Liver (tissue), 9 donors: ENCODE results near the gene CD274. TPM values are rescaled to one million over a fixed set of nuclear protein-coding genes. Genes with fewer than 3 reads are reported as not detected.
"Not testable (repeated sequence)": the region's sequence is repeated elsewhere in the genome, so short reads cannot be mapped to it uniquely, and the experiment has no call there.

Source experiments
- DNase-seq: peaks from one replicate; pipeline ENCODE4 v3.0.0-alpha.2; 2017; ENCODE audit warnings: low spot score
- H3K27ac ChIP-seq, 2 donors: one replicate each; pipeline ENCODE4 v1.7.0; 2013; ENCODE audit warnings: inconsistent platforms in 2 of 2, low read length in 2 of 2, control low read depth in 1 of 2, low read depth in 1 of 2, mild to moderate bottlenecking in 1 of 2
- H3K27me3 ChIP-seq, 4 donors: one replicate each; pipeline versions ENCODE4 v1.6.1 to v1.7.0; 2013; ENCODE audit warnings: low read length in 3 of 4, inconsistent platforms in 1 of 4, mild to moderate bottlenecking in 1 of 4, moderate library complexity in 1 of 4; ENCODE audit not compliant: control insufficient read depth in 4 of 4, insufficient read depth in 4 of 4
- H3K36me3 ChIP-seq, 4 donors: one replicate each; pipeline versions ENCODE4 v1.6.1 to v1.7.0; 2013; ENCODE audit warnings: low read length in 3 of 4, mild to moderate bottlenecking in 3 of 4, low read depth in 1 of 4, moderate library complexity in 1 of 4; ENCODE audit not compliant: control insufficient read depth in 4 of 4, insufficient read depth in 3 of 4
- H3K4me1 ChIP-seq, 4 donors: one replicate each; pipeline versions ENCODE4 v1.6.1 to v1.7.0; 2013; ENCODE audit warnings: low read length in 3 of 4, mild to moderate bottlenecking in 3 of 4, moderate library complexity in 1 of 4; ENCODE audit not compliant: control insufficient read depth in 4 of 4, insufficient read depth in 4 of 4
- H3K4me3 ChIP-seq, 3 donors: one replicate each; pipeline versions ENCODE4 v1.6.1 to v1.7.0; 2013; ENCODE audit warnings: low read length in 3 of 3, control low read depth in 1 of 3, low read depth in 1 of 3, mild to moderate bottlenecking in 1 of 3
- H3K9ac ChIP-seq, 2 donors: one replicate each; pipeline ENCODE4 v1.7.0; 2013; ENCODE audit warnings: low read length in 2 of 2, mild to moderate bottlenecking in 2 of 2, moderate library complexity in 2 of 2, control low read depth in 1 of 2, low read depth in 1 of 2
- H3K9me3 ChIP-seq, 4 donors: one replicate each; pipeline versions ENCODE4 v1.6.1 to v1.7.0; 2013; ENCODE audit warnings: low read length in 3 of 4; ENCODE audit not compliant: control insufficient read depth in 4 of 4
- EGR1 ChIP-seq, 2 donors: IDR thresholded peaks; 2 replicates each; pipeline ENCODE4 v1.6.1; 2016 to 2018; ENCODE audit warnings: antibody characterized with exemption in 2 of 2, low read depth in 2 of 2
- FOXA1 ChIP-seq: IDR thresholded peaks from 2 replicates; pipeline ENCODE4 v1.6.1; 2016; ENCODE audit warnings: antibody characterized with exemption
- FOXA2 ChIP-seq: IDR thresholded peaks from 2 replicates; pipeline ENCODE4 v1.6.1; 2016; ENCODE audit warnings: antibody characterized with exemption
- GABPA ChIP-seq, 2 donors: IDR thresholded peaks in 1 of 2; conservative IDR thresholded peaks in 1 of 2; 2 replicates each; pipeline ENCODE4 v1.6.1; 2016; ENCODE audit warnings: antibody characterized with exemption in 2 of 2, mild to moderate bottlenecking in 1 of 2, moderate library complexity in 1 of 2
- HNF4A ChIP-seq, 2 donors: conservative IDR thresholded peaks; 2 replicates each; pipeline ENCODE4 v1.6.1; 2016; ENCODE audit warnings: antibody characterized with exemption in 2 of 2, mild to moderate bottlenecking in 2 of 2
- HNF4G ChIP-seq: IDR thresholded peaks from 2 replicates; pipeline ENCODE4 v1.6.1; 2016; ENCODE audit warnings: antibody characterized with exemption
- JUND ChIP-seq, 2 donors: IDR thresholded peaks; 2 replicates each; pipeline ENCODE4 v1.6.1; 2016; ENCODE audit warnings: antibody characterized with exemption in 2 of 2
- NR2F2 ChIP-seq: IDR thresholded peaks from 2 replicates; pipeline ENCODE4 v1.6.1; 2016; ENCODE audit warnings: antibody characterized with exemption
- RAD21 ChIP-seq, 2 donors: IDR thresholded peaks; 2 replicates each; pipeline ENCODE4 v1.6.1; 2016; ENCODE audit warnings: antibody characterized with exemption in 2 of 2, mild to moderate bottlenecking in 2 of 2
- RXRA ChIP-seq, 2 donors: IDR thresholded peaks; 2 replicates each; pipeline ENCODE4 v1.6.1; 2017 to 2018; ENCODE audit warnings: antibody characterized with exemption in 2 of 2, mild to moderate bottlenecking in 1 of 2
- SP1 ChIP-seq: IDR thresholded peaks from 2 replicates; pipeline ENCODE4 v1.6.1; 2018; ENCODE audit warnings: antibody characterized with exemption, mild to moderate bottlenecking
- TAF1 ChIP-seq: conservative IDR thresholded peaks from 2 replicates; pipeline ENCODE4 v1.6.1; 2016; ENCODE audit warnings: antibody characterized with exemption, mild to moderate bottlenecking
- YY1 ChIP-seq: IDR thresholded peaks from 2 replicates; pipeline ENCODE4 v1.6.1; 2016; ENCODE audit warnings: antibody characterized with exemption, mild to moderate bottlenecking
- WGBS: extraction: QIAGEN DNeasy Blood & Tissue Kit; methylation state at CpG from one replicate; pipeline ENCODE4 v1.1.7; 2013; 5-methylcytosine and 5-hydroxymethylcytosine counted together
- polyA plus RNA-seq, 2 donors: library from polyadenylated mRNA; stranded (reverse) in 1 of 2; unstranded in 1 of 2; fragments of 200-250 nt in 1 of 2; fragments of >200 nt in 1 of 2; fragmentation: Nextera tagmentation in 1 of 2; extraction: Ambion mirVana in 1 of 2; gene quantifications; one replicate each; pipeline versions ENCODE4 v1.2.1 to v1.2.3, GENCODE V29; 2013 to 2015
- total RNA-seq, 2 donors: library from RNA; depleted of rRNA; stranded (reverse); fragments of >200 nt; gene quantifications; one replicate each; pipeline ENCODE4 v1.2.3, GENCODE V29; 2014
- TF ChIP-seq, protein P1 (sequence below): IDR thresholded peaks from 2 replicates; pipeline ENCODE4 v1.6.1; 2016; ENCODE audit warnings: antibody characterized with exemption
- TF ChIP-seq, protein P2 (sequence below): IDR thresholded peaks from 2 replicates; pipeline ENCODE4 v1.6.1; 2016; ENCODE audit warnings: antibody characterized with exemption
- TF ChIP-seq, protein P3 (sequence below): IDR thresholded peaks from 2 replicates; pipeline ENCODE4 v1.6.1; 2016; ENCODE audit warnings: antibody characterized with exemption, mild to moderate bottlenecking
- TF ChIP-seq, protein P4 (sequence below): fragments of 150-350 bp; IDR thresholded peaks from 2 replicates; pipeline ENCODE4 v1.5.1; 2017; ENCODE audit warnings: improper control_type of control experiment, low read depth, low read length; ENCODE audit not compliant: missing input control
- TF ChIP-seq, protein P5 (sequence below): IDR thresholded peaks from 2 replicates; pipeline ENCODE4 v1.6.1; 2016; ENCODE audit warnings: antibody characterized with exemption
- donor health status: healthy.
- donor health status: healthy.
- donor health status: healthy.
- donor health status: healthy.
- donor health status: healthy.

Gene CD274
- total and polyA plus RNA-seq, 4 donors: 1.0 to 3.1 (median 1.9) TPM

DNA sequence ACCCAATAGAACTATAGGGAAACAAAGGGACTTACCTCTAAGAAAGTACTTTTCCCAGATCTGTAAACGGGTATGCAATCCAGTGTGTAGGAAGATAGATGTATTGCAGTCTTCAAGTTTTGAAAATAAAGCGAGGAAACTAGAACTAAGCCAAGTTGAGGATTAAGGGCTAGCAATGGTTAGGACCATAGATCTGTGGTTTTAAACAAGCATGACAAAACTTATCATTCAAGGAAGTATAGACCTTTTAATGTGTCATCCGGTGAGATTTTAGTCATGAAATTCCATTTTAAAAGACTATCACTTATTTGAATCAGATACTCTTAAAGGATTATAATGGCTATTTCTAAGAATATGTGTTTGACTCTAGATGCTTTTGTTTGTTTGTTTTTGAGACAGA is 20.5 kb downstream of the CD274 start:
- TF ChIP-seq HNF4G: no peak
- TF ChIP-seq FOXA2: no peak
- TF ChIP-seq YY1: no peak
- no peak for TF ChIP-seq SP1
- no peak for TF ChIP-seq RXRA (IDR thresholded peaks at IDR 0.05)
- no peak for TF ChIP-seq EGR1 (IDR thresholded peaks at IDR 0.05; ENCODE audit: low read depth in 2 of 2)
- TF ChIP-seq, protein P1, sequence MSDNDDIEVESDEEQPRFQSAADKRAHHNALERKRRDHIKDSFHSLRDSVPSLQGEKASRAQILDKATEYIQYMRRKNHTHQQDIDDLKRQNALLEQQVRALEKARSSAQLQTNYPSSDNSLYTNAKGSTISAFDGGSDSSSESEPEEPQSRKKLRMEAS: no peak
- TF ChIP-seq TAF1: no peak
- TF ChIP-seq, protein P2, sequence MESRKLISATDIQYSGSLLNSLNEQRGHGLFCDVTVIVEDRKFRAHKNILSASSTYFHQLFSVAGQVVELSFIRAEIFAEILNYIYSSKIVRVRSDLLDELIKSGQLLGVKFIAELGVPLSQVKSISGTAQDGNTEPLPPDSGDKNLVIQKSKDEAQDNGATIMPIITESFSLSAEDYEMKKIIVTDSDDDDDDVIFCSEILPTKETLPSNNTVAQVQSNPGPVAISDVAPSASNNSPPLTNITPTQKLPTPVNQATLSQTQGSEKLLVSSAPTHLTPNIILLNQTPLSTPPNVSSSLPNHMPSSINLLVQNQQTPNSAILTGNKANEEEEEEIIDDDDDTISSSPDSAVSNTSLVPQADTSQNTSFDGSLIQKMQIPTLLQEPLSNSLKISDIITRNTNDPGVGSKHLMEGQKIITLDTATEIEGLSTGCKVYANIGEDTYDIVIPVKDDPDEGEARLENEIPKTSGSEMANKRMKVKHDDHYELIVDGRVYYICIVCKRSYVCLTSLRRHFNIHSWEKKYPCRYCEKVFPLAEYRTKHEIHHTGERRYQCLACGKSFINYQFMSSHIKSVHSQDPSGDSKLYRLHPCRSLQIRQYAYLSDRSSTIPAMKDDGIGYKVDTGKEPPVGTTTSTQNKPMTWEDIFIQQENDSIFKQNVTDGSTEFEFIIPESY: no peak
- TF ChIP-seq, protein P3, sequence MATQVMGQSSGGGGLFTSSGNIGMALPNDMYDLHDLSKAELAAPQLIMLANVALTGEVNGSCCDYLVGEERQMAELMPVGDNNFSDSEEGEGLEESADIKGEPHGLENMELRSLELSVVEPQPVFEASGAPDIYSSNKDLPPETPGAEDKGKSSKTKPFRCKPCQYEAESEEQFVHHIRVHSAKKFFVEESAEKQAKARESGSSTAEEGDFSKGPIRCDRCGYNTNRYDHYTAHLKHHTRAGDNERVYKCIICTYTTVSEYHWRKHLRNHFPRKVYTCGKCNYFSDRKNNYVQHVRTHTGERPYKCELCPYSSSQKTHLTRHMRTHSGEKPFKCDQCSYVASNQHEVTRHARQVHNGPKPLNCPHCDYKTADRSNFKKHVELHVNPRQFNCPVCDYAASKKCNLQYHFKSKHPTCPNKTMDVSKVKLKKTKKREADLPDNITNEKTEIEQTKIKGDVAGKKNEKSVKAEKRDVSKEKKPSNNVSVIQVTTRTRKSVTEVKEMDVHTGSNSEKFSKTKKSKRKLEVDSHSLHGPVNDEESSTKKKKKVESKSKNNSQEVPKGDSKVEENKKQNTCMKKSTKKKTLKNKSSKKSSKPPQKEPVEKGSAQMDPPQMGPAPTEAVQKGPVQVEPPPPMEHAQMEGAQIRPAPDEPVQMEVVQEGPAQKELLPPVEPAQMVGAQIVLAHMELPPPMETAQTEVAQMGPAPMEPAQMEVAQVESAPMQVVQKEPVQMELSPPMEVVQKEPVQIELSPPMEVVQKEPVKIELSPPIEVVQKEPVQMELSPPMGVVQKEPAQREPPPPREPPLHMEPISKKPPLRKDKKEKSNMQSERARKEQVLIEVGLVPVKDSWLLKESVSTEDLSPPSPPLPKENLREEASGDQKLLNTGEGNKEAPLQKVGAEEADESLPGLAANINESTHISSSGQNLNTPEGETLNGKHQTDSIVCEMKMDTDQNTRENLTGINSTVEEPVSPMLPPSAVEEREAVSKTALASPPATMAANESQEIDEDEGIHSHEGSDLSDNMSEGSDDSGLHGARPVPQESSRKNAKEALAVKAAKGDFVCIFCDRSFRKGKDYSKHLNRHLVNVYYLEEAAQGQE: no peak
- no peak for TF ChIP-seq JUND (IDR thresholded peaks at IDR 0.05)
- TF ChIP-seq FOXA1: no peak
- TF ChIP-seq, protein P4, sequence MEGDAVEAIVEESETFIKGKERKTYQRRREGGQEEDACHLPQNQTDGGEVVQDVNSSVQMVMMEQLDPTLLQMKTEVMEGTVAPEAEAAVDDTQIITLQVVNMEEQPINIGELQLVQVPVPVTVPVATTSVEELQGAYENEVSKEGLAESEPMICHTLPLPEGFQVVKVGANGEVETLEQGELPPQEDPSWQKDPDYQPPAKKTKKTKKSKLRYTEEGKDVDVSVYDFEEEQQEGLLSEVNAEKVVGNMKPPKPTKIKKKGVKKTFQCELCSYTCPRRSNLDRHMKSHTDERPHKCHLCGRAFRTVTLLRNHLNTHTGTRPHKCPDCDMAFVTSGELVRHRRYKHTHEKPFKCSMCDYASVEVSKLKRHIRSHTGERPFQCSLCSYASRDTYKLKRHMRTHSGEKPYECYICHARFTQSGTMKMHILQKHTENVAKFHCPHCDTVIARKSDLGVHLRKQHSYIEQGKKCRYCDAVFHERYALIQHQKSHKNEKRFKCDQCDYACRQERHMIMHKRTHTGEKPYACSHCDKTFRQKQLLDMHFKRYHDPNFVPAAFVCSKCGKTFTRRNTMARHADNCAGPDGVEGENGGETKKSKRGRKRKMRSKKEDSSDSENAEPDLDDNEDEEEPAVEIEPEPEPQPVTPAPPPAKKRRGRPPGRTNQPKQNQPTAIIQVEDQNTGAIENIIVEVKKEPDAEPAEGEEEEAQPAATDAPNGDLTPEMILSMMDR: no peak
- no peak for TF ChIP-seq HNF4A (conservative IDR thresholded peaks at IDR 0.05)
- TF ChIP-seq RAD21 (IDR thresholded peaks at IDR 0.05): no peak
- TF ChIP-seq, protein P5, sequence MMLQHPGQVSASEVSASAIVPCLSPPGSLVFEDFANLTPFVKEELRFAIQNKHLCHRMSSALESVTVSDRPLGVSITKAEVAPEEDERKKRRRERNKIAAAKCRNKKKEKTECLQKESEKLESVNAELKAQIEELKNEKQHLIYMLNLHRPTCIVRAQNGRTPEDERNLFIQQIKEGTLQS: no peak
- TF ChIP-seq GABPA (IDR thresholded peaks at IDR 0.05 in 1 of 2, conservative IDR thresholded peaks at IDR 0.05 in 1 of 2): no peak
- no peak for TF ChIP-seq NR2F2
- DNase-seq: no peak
- Histone ChIP-seq H3K4me3 (no peak overlapping the region), H3K4me1 (no peaks in the 10 kb centered on the region), H3K36me3 (peaks cover 0 to 8% (median 5%) of the 10 kb centered on the region in 4 donors), H3K27me3 (no peaks in the 10 kb centered on the region), H3K9ac (no peak overlapping the region), H3K27ac (no peak overlapping the region), H3K9me3 (no peaks in the 10 kb centered on the region)
- WGBS: 93% methylated on average over 3 of the region's 3 CpGs

DNA sequence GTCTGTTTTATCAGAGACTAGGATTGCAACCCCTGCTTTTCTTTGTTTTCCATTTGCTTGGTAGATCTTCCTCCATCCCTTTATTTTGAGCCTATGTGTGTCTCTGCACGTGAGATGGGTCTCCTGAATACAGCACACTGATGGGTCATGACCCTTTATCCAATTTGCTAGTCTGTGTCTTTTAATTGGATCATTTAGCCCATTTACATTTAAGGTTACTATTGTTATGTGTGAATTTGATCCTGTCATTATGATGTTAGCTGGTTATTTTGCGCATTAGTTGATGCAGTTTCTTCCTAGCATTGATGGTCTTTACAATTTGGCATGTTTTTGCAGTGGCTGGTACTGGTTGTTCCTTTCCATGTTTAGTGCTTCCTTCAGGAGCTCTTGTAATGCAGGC is 25.3 kb downstream of the CD274 start:
- not testable (repeated sequence) for H3K9me3 ChIP-seq, H3K27ac ChIP-seq, H3K4me3 ChIP-seq, H3K36me3 ChIP-seq, H3K9ac ChIP-seq, H3K4me1 ChIP-seq, H3K27me3 ChIP-seq, DNase-seq
- 84% methylated on average over 2 of the region's 2 CpGs for WGBS
